Fibroblast of skin of right biceps (primary cell): ENCODE measurements around the gene TMEM123.
A peak's percentile ranks its signal among the peaks of the same experiment; 100 is the strongest.

Experiments
- DNase-seq: peaks from one replicate; pipeline ENCODE4 v3.0.0-alpha.2; 2013

TMEM123 gene

DNA sequence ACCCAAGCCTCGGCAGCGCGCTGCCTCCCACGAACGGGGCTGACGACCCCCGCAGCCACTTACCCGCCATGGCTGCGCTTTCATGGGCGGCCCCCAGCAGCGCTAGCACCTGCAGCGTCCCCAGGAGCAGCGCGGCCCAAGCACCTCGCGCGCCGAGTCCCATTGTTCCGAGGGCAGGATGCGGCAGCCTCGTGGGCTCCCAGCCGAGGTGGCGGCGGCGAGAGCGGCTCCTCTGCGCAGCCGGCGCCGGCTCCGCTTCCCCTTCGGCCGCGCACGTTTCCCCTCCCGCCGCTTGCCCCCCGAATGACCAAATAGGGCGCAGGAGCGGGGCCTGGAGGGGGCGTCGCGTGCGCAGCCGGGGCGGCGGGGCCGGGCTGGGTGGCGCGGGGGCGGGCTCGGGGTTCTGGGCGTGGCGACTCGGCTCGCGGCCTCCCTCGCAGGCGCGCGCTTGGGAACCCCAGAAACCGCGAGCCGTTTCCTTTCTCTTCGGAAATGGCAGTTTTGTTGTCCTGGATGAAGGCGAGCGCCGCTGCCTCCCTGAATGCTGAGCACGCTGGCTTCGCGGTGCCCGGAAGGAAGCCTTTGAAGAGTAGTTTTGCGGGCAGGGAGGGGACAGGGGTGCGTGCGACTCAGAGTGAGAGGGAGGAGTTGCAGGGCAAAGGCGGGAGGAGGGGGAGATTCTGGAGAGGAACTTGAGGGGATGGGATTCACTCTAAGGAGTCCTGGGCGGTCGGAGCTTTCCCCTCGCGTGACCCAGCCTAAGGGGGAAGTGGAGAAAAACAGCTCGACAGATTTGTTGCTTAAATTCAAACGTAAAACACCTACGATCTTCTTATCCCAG is at the start of gene TMEM123:
TMEM123 (minus strand) TSS at position 305 of the 841 bp plus-strand sequence; CDS start at position 163, 142 bp downstream.
- DNase-seq: peak; percentile 76

DNA sequence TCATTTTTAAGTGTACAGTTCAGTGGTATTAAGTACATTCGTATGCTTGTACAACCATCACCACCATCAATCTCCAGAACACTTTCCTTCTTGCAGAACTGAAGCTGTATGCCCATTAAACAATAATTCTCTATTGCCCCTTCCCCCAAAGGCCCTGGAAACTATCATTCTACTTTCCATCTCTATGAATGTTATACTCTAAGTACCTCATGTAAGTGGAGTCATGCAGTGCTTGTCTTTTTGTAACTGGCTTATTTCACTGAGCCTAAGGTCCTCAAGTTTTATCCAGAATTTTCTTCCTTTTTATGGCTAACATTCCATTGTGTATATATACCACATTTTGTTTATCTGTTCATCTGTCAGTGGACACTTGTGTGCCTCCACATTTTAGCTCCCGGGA is 48.3 kb upstream of the TMEM123 start:
- DNase-seq: no peak

- no peak for DNase-seq
Observed at GRCh38 chr11:102499931-102500330, 47.4 kb upstream of the TMEM123 start.

DNA sequence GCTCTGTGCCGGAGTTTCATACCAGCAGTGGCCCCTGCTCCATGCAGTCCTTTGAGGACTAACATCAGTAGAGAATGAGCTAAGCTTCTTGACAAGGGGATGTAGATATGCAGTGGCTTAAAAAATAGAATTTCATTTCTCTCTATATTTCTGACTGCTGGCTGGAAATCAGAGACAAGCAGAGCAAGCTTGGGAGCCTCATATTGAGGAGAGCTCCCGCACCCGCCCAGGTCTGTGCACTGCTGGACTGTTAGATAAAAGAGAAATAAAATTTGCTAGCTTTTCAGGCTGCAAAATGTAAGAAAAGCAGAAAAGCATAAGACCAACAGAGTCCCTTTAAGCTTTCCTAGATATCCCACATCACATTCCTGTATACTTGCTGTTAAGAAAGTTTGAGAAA is 46.6 kb upstream of the TMEM123 start:
- DNase-seq: no peak

GRCh38 chr11:102497061-102497460 is 44.5 kb upstream of the TMEM123 start:
- peak; percentile 67 for DNase-seq

DNA sequence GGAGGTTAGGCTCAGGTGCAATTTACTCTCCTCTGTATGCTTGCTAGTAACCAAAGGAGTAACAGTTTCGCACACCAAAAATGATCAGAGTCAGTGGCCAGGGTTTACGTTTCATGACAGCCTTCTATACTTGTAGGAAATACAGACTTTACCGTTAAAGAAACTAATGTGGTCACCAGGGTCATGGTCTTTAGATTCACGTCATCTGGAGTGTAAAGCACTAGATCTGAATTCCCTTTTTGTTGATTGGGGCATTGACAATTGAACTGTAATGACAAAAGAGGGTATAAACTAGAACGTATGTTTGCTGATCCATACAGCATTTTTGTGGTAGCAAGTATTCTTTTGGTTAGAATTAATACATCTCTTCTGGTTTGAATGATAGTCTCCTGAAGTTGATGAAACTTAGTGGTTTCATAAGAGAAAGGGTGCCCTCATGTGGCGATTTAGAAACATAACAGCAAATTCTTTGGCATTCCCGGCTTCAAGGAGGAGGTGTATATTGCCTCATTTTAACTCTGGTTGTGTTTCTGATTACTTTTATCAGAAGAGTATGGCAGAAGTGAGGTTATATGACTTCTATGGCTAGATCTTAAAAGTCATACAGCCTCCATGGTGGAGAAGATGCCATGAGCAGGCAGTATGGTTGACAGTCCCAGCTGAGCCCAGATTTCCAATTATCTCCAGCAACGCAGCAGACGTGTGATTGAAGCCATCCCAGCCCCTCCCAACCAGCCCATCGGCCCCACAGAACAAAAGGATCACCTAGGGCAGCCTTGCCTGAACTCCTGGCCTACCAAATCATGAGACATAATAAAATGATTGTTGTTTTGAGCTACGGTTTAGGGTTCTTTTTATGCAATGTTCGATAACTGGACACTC is 42.8 kb upstream of the TMEM123 start:
- peak; percentile 84 for DNase-seq

GRCh38 chr11:102494216-102494615 is 41.7 kb upstream of the TMEM123 start:
- DNase-seq: peak; percentile 52

- DNase-seq: no peak
Observed at GRCh38 chr11:102493524-102493923, 41.0 kb upstream of the TMEM123 start.

DNA sequence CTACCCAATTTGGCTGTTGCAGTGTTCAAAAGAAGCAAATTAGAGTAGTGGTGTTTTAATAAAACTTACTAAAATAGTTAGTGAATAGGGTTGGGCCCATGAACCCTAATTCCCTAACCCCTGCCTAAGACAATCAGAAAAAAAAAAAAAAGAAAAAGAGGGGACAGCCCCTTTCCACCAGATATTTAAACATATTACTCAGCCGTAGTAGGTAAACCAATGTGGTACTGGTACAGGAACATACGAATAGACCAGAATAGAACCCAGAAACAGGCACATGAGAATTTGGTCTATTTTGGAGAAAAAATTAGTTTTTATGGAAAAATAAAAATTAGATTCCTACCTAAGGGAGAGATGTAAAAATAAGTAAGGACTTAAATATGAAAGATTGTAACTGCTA is 39.4 kb upstream of the TMEM123 start:
- DNase-seq: no peak

- no peak for DNase-seq
Observed at GRCh38 chr11:102489186-102490145, 36.9 kb upstream of the TMEM123 start.

DNA sequence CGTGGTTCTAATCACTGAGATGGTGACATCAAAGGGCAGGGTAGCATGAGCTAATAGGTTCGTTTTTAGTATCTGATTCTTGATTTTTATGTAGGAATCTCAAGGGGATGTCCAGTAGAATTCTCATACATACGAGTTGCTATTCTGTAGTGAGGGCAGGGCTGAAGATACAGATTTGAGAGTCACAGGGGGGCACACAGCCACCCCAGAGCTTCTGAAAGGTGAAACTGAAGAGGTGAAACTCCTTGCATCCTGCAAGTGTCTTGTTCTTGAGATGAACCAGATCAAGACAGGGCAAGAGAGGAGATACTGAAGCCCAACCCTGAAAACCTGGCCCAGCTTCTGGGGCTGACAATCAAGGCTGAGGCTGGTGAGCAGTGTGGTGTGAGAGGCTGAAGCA is 35.6 kb upstream of the TMEM123 start:
- DNase-seq: no peak

GRCh38 chr11:102487214-102487613 is 34.6 kb upstream of the TMEM123 start:
- no peak for DNase-seq

- no peak for DNase-seq
Observed at GRCh38 chr11:102486584-102486983, 34.0 kb upstream of the TMEM123 start.

GRCh38 chr11:102485095-102485722 is 32.6 kb upstream of the TMEM123 start:
- DNase-seq: no peak

DNA sequence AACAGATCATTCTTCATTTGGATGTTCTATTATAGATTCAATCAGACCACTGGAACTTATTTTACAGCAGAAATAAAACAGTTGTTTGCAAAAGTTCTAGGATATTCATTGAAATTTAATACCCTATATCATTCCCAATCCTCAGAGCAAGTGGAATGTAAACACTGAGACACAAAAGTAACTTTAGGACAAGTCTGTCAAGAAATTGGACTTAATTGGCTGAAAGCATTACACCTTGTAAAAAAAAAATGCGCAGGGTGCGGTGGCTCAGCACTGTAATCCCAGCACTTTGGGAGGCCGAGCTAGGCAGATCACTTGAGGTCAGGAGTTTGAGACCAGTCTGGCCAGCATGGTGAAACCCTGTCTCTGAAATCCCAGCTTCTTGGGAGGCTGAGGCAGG is 29.9 kb upstream of the TMEM123 start:
- no peak for DNase-seq

GRCh38 chr11:102479733-102480132 is 27.2 kb upstream of the TMEM123 start:
- DNase-seq: no peak

DNA sequence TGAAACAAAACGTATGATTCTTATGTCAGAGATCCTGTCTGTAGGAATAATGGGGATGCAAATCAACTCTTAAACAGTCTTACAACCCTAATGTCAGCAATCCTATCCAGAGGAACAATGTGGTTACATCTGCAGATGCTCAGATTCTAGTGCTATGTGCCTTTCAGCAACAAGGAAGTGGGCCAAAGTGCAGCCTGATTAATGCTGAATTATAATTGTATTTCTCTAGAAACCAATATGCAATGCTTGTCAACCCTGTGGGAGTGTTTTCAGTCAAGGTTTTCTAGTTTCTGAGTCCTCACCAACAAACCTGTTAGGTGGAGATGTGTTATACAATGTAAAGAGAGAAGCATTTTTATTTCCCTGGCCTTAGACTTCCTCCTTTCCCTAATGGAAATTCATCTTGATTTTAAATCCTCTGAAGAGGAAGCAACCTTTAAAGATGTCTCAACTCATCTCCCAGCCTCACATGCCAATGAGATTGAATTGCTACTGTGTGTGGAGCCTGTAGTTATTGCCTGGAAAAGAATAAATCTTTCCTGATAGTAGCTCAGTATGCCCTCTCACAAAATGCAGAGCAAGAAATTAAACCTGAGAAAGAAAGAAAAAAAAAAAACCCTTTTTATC is 26.2 kb upstream of the TMEM123 start:
- no peak for DNase-seq

DNA sequence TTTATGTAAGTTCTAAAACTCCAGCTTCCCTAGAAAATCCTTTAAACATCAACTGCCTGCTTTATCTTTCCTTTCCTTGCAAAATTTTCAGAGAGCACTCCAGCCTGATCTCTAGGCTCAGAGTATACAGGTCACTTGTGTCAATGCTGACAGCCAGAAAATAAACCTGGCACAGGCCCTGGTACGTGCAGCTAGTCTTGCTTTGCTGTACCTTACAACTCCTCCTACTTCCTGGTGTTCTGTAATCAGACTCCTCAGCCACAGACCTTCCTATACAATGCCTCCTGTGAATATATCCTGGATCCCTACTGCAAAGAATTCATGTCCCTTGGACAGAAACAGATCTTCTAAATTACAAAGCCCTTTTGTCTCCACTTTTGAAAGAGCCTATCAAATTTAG is 24.2 kb upstream of the TMEM123 start:
- no peak for DNase-seq

DNA sequence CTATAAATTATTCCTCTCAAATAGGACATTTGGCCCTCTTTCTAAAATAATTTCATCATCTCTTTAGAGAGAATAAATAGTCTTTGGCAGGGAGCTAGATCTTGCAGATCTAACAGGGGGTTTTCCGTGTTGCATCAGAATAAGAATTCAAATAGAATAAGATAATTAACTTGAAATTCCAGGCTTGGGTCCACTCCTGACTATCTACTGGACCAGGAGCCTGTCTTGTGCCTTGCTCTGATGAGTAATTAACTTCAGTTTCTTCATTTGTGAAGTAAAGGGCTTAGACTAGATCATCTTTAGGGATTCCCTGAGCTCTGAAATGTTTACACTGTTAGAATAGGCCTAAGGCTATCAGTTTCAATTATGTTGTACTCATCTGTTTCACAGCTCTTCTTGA is 23.5 kb upstream of the TMEM123 start:
- DNase-seq: no peak

DNA sequence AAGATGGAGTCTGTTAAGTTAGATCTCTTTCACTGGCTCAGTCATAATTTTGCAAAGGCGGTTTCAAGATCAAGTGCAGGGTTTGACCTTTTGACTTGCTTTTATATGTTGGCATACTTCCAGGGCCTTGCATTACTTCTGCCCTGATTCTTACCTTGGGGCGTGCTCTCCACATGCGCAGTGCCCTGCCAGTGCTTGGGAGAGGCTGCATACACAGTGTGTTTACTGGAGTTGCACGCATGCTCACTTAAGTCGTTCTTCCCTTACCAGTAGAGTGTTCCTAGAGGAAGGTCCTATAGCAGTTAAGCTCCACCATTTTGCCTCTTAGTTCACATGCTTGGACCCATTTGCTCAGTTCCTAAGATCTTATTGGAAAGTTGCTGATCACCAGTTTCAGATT is 21.0 kb upstream of the TMEM123 start:
- no peak for DNase-seq

DNA sequence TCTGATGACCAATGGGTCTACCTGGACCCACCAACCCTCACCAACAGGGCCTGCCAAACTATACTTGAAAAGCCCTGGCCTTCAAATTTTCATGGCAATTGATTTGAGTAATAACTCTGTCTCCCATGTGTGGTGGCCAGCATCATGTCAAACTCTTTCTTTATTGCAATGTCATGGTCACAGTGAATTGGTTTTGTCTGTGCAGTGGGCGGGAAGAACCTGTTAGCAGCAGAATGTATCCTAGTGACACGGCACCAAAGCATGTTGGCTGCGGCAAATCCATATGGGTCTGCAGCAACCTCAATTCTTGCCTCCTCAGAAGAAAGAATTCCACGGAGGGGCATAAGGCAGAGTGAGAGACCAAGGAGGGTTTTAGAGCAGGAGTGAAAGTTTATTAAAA is 19.6 kb upstream of the TMEM123 start:
- DNase-seq: no peak

GRCh38 chr11:102471474-102471873 is 18.9 kb upstream of the TMEM123 start:
- DNase-seq: no peak
